HEK293 (cell line): Measurements from ENCODE around the gene PRUNE1.

Source experiments
- BCL11B ChIP-seq: fragments of 450-650 bp; formaldehyde crosslinking; IDR thresholded peaks from 2 replicates; pipeline ENCODE4 v1.5.1; 2016; ENCODE audit warnings: low read depth, missing biosample characterization, missing genetic modification characterization
- EGR2 ChIP-seq: fragments of 450-650 bp; formaldehyde crosslinking; IDR thresholded peaks from 2 replicates; pipeline ENCODE4 v1.5.1; 2016; ENCODE audit warnings: low read depth, missing biosample characterization, missing genetic modification characterization
- HOXA7 ChIP-seq: sonication (generic); formaldehyde crosslinking; IDR thresholded peaks from 2 replicates; pipeline ENCODE4 v1.8.1; 2022; ENCODE audit warnings: missing genetic modification reagents, borderline replicate concordance
- KLF1 ChIP-seq: fragments of 450-650 bp; formaldehyde crosslinking; IDR thresholded peaks from 2 replicates; pipeline ENCODE4 v1.5.1; 2016; ENCODE audit warnings: missing biosample characterization, missing genetic modification characterization
- PBX3 ChIP-seq: sonication (generic); formaldehyde crosslinking; IDR thresholded peaks from 2 replicates; pipeline ENCODE4 v1.8.1; 2022; ENCODE audit warnings: mild to moderate bottlenecking, moderate library complexity, missing genetic modification reagents
- PRDM4 ChIP-seq: fragments of 450-650 bp; formaldehyde crosslinking; IDR thresholded peaks from 2 replicates; pipeline ENCODE4 v1.5.1; 2017; ENCODE audit warnings: missing biosample characterization, missing genetic modification characterization
- SCRT2 ChIP-seq: fragments of 450-650 bp; formaldehyde crosslinking; IDR thresholded peaks from 2 replicates; pipeline ENCODE4 v1.5.1; 2016; ENCODE audit warnings: missing biosample characterization, missing genetic modification characterization
- TCF7L2 ChIP-seq: IDR thresholded peaks from 2 replicates; pipeline ENCODE4 v1.6.1; 2011; ENCODE audit warnings: low read depth, mild to moderate bottlenecking, inconsistent platforms, low read length, moderate library complexity, borderline replicate concordance
- ZBTB49 ChIP-seq: fragments of 450-650 bp; formaldehyde crosslinking; IDR thresholded peaks from 2 replicates; pipeline ENCODE4 v1.5.1; 2016; ENCODE audit warnings: missing biosample characterization, missing genetic modification characterization, low read depth
- ZFP41 ChIP-seq: fragments of 450-650 bp; formaldehyde crosslinking; IDR thresholded peaks from 2 replicates; pipeline ENCODE4 v1.5.1; 2016; ENCODE audit warnings: missing biosample characterization, missing genetic modification characterization, borderline replicate concordance
- ZNF18 ChIP-seq: fragments of 450-650 bp; formaldehyde crosslinking; IDR thresholded peaks from 2 replicates; pipeline ENCODE4 v1.5.1; 2016; ENCODE audit warnings: missing biosample characterization, missing genetic modification characterization
- ZNF184 ChIP-seq: fragments of 450-650 bp; IDR thresholded peaks from 2 replicates; pipeline ENCODE4 v1.5.1; 2018; ENCODE audit warnings: missing biosample characterization, mild to moderate bottlenecking, missing genetic modification characterization
- ZNF202 ChIP-seq: fragments of 450-650 bp; formaldehyde crosslinking; IDR thresholded peaks from 2 replicates; pipeline ENCODE4 v1.5.1; 2016; ENCODE audit warnings: missing biosample characterization, missing genetic modification characterization, borderline replicate concordance
- ZNF221 ChIP-seq: fragments of 450-650 bp; formaldehyde crosslinking; IDR thresholded peaks from 2 replicates; pipeline ENCODE4 v1.5.1; 2017; ENCODE audit warnings: missing biosample characterization, missing genetic modification characterization, borderline replicate concordance
- ZNF248 ChIP-seq: fragments of 450-650 bp; formaldehyde crosslinking; IDR thresholded peaks from 2 replicates; pipeline ENCODE4 v1.5.1; 2017; ENCODE audit warnings: missing biosample characterization, missing genetic modification characterization
- ZNF274 ChIP-seq, 2 experiments: fragments of 200-500 bp in 1 of 2; fragments of 450-650 bp in 1 of 2; sonication (Bioruptor generic) in 1 of 2; formaldehyde crosslinking in 1 of 2; IDR thresholded peaks; 2 replicates each; pipeline versions ENCODE4 v1.5.1 to v1.6.1; 2014 to 2016; ENCODE audit warnings: borderline replicate concordance in 1 of 2, inconsistent platforms in 1 of 2, low read length in 1 of 2, missing biosample characterization in 1 of 2, missing genetic modification characterization in 1 of 2
- ZNF423 ChIP-seq: fragments of 450-650 bp; formaldehyde crosslinking; IDR thresholded peaks from 2 replicates; pipeline ENCODE4 v1.5.1; 2016; ENCODE audit warnings: missing biosample characterization, missing genetic modification characterization
- ZNF48 ChIP-seq: fragments of 450-650 bp; formaldehyde crosslinking; IDR thresholded peaks from 2 replicates; pipeline ENCODE4 v1.5.1; 2016; ENCODE audit warnings: missing biosample characterization, missing genetic modification characterization
- ZNF488 ChIP-seq: fragments of 450-650 bp; formaldehyde crosslinking; IDR thresholded peaks from 2 replicates; pipeline ENCODE4 v1.5.1; 2016; ENCODE audit warnings: missing biosample characterization, missing genetic modification characterization
- ZNF501 ChIP-seq: fragments of 450-650 bp; formaldehyde crosslinking; IDR thresholded peaks from 2 replicates; pipeline ENCODE4 v1.5.1; 2016; ENCODE audit warnings: missing biosample characterization, missing genetic modification characterization
- ZNF529 ChIP-seq: fragments of 450-650 bp; formaldehyde crosslinking; IDR thresholded peaks from 2 replicates; pipeline ENCODE4 v1.5.1; 2017; ENCODE audit warnings: missing genetic modification characterization, missing biosample characterization; ENCODE audit not compliant: insufficient replicate concordance
- ZNF530 ChIP-seq: fragments of 450-650 bp; formaldehyde crosslinking; IDR thresholded peaks from 2 replicates; pipeline ENCODE4 v1.5.1; 2016; ENCODE audit warnings: low read depth, missing biosample characterization, missing genetic modification characterization
- ZNF610 ChIP-seq: fragments of 450-650 bp; formaldehyde crosslinking; IDR thresholded peaks from 2 replicates; pipeline ENCODE4 v1.5.1; 2016; ENCODE audit warnings: missing biosample characterization, missing genetic modification characterization, borderline replicate concordance
- ZNF658 ChIP-seq: fragments of 450-650 bp; formaldehyde crosslinking; IDR thresholded peaks from 2 replicates; pipeline ENCODE4; 2016; ENCODE audit warnings: missing biosample characterization, missing genetic modification characterization
- ZNF660 ChIP-seq: fragments of 450-650 bp; IDR thresholded peaks from 2 replicates; pipeline ENCODE4 v1.5.1; 2018; ENCODE audit warnings: missing biosample characterization, mild to moderate bottlenecking, missing genetic modification characterization
- ZNF677 ChIP-seq: fragments of 450-650 bp; IDR thresholded peaks from 2 replicates; pipeline ENCODE4 v1.5.0; 2018; ENCODE audit warnings: missing biosample characterization, mild to moderate bottlenecking, missing genetic modification characterization, moderate library complexity
- ZNF692 ChIP-seq: fragments of 450-650 bp; formaldehyde crosslinking; IDR thresholded peaks from 2 replicates; pipeline ENCODE4 v1.5.1; 2016; ENCODE audit warnings: missing biosample characterization, missing genetic modification characterization
- ZNF776 ChIP-seq: fragments of 450-650 bp; formaldehyde crosslinking; IDR thresholded peaks from 2 replicates; pipeline ENCODE4 v1.5.0; 2017; ENCODE audit warnings: missing biosample characterization, missing genetic modification characterization, borderline replicate concordance
- ZNF792 ChIP-seq: fragments of 450-650 bp; formaldehyde crosslinking; IDR thresholded peaks from 2 replicates; pipeline ENCODE4 v1.5.1; 2016; ENCODE audit warnings: missing biosample characterization, missing genetic modification characterization
- ZNF843 ChIP-seq: fragments of 450-650 bp; formaldehyde crosslinking; IDR thresholded peaks from 2 replicates; pipeline ENCODE4 v1.5.1; 2016; ENCODE audit warnings: missing biosample characterization, missing genetic modification characterization

Gene PRUNE1

GRCh38 chr1:150970808-150971582, 37.3 kb upstream of the PRUNE1 start (continued):
- TF ChIP-seq ZNF610 (tag by site-specific recombination) (no peak), ZNF423 (no peak), ZNF18 (no peak), ZNF488 (tag by site-specific recombination) (no peak), ZNF274 (IDR thresholded peaks at IDR 0.05; ENCODE audit: low read length) (no peak), ZNF274 (tag by site-specific recombination; IDR thresholded peaks at IDR 0.05; ENCODE audit: borderline replicate concordance) (no peak), ZNF677 (tag by site-specific recombination) (no peak), PBX3 (CRISPR knock-in tag) (no peak), TCF7L2 (0 out of 2 replicates have a peak, but pooled peaks have one; percentile 32), ZNF692 (tag by site-specific recombination) (no peak), KLF1 (tag by site-specific recombination) (no peak), ZNF184 (tag by site-specific recombination) (no peak), ZNF530 (tag by site-specific recombination) (no peak), ZNF221 (tag by site-specific recombination) (no peak), PRDM4 (tag by site-specific recombination) (0 out of 2 replicates have a peak, but pooled peaks have one; percentile 26), ZNF792 (no peak), ZNF202 (tag by site-specific recombination) (no peak), ZNF248 (tag by site-specific recombination) (no peak), ZNF776 (tag by site-specific recombination) (no peak), ZBTB49 (tag by site-specific recombination) (no peak), ZNF660 (tag by site-specific recombination) (no peak), ZNF48 (tag by site-specific recombination) (no peak), EGR2 (tag by site-specific recombination) (peak; percentile 25; the same call in 1 of the 2 replicates), SCRT2 (tag by site-specific recombination) (no peak), ZNF529 (tag by site-specific recombination) (no peak), ZNF658 (no peak), ZNF501 (tag by site-specific recombination) (no peak), BCL11B (tag by site-specific recombination) (no peak), ZFP41 (no peak), ZNF843 (tag by site-specific recombination) (no peak), HOXA7 (CRISPR knock-in tag) (no peak)
